ENCODE measurements around the gene PSMD3.

- TF ChIP-seq POLR2A (IDR thresholded peaks at IDR 0.05): no peak
- no peak for TF ChIP-seq CTCF (IDR thresholded peaks at IDR 0.05)
Observed at GRCh38 chr17:39953471-39953888, 27.1 kb upstream of the PSMD3 start.
